ENCODE results near the gene RAB36. TPM values are rescaled to one million over a fixed set of nuclear protein-coding genes. Genes with fewer than 3 reads are reported as not detected.
A peak's percentile ranks its signal among the peaks of the same experiment; 100 is the strongest.

The RAB36 gene
- total and polyA plus RNA-seq, 7 donors, result 0.05 to 0.56 (median 0.23) TPM; not detected in 1

DNA sequence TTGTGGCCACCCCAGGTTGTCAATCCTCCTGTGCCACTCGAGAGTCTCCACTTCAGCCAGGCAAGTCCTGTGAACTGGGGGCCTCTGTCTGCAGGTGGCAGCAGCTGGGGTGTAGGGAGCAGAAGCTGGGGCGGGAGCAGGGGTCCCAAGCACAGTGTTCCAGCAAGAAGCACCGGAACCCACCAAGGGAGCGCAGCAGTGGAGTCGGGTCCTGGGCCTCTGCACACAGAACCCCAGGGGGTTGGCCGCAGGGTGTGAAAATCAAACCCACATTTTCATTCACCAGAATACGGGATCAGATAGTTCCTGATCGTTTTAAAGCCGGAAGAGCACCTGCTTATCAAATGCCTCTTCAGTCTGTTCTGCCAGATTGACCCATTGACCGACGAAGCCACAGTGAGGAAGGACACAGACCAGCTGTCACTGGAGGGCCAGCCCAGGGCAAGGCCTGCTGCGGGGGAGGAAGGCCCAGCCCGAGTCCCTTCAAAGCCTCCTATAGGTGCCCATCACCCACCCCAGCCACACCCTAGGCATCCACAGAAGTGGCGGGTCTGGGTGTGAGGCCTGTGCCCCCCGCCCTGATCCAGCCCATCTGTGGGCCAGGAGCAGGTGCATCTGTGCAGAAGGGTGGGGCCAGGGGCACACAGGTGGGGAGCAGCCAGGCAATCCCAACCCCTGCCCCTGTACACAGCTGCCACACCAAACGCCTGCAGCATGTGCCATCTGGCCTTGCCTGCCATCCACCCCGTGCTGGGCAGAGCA lies 37.6 kb upstream of the RAB36 start:
- Histone ChIP-seq H3K4me3 (no peak overlapping the region), H3K9me3 (no peaks in the 10 kb centered on the region), H3K36me3 (ENCODE audit: insufficient read depth in 1 of 2, low read depth in 1 of 2) (no peaks in the 10 kb centered on the region), H3K4me1 (no peaks in the 10 kb centered on the region), H3K27me3 (ENCODE audit: insufficient read depth in 3 of 3, low read length in 2 of 3) (no peaks in the 10 kb centered on the region), H3K27ac (no peak overlapping the region)
- TF ChIP-seq, protein P1, sequence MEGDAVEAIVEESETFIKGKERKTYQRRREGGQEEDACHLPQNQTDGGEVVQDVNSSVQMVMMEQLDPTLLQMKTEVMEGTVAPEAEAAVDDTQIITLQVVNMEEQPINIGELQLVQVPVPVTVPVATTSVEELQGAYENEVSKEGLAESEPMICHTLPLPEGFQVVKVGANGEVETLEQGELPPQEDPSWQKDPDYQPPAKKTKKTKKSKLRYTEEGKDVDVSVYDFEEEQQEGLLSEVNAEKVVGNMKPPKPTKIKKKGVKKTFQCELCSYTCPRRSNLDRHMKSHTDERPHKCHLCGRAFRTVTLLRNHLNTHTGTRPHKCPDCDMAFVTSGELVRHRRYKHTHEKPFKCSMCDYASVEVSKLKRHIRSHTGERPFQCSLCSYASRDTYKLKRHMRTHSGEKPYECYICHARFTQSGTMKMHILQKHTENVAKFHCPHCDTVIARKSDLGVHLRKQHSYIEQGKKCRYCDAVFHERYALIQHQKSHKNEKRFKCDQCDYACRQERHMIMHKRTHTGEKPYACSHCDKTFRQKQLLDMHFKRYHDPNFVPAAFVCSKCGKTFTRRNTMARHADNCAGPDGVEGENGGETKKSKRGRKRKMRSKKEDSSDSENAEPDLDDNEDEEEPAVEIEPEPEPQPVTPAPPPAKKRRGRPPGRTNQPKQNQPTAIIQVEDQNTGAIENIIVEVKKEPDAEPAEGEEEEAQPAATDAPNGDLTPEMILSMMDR (IDR thresholded peaks at IDR 0.05), result no peak
- ATAC-seq (peak in 1 of 4 donors; percentile 12), DNase-seq (no peak)
- 75 to 87% (median 79%) methylated on average over 16 to 17 of the region's 17 CpGs for WGBS, 3 donors
- intact Hi-C loops (cut with DNase I), result no loop called here

DNA sequence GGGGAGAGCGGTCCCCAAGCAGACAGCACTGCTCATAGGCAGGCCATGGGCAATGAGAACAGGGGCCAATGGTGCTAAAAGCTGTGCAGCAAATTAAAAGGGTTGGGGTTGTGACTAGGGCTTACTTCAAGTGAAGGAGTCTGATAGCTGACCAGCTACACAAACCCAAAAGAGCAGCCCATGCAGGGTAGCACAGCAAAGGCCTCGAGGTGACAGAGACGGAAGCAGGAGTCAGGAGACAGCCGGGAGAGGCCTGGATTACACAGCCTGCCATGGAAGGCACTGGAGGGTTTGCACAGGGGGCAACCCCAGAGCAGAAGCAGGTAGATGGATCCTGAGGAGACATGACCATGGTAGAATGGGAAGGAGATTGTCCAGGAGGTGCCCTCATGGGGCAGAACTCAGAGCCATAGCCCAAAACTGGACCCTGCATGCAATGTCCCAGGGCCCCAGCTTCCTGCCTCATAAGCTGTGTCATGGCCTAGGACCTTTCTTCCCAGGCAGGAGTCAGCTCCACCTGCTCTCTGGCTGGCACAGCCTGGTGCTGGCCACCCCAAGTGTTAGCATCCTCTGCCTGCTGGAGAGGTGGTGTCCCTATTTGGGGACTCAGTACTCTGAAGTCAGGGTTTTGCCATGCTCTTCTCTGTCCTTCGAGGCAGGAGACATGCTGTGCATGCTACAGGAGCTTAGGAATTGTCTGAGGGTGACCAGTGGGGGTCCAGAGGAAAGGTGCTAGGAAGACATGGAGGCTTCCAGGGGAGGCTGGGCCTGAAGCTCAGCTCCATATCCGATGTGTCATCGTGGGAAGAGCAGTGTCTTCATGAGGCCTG lies 36.8 kb upstream of the RAB36 start:
- no peaks in the 10 kb centered on the region for H3K4me1 ChIP-seq
- 83 to 90% (median 89%) methylated on average over 7 of the region's 7 CpGs for WGBS, 3 donors
- TF ChIP-seq, protein P1 (IDR thresholded peaks at IDR 0.05), result no peak
- ATAC-seq, result no peak
- no peaks in the 10 kb centered on the region for H3K36me3 ChIP-seq (ENCODE audit: insufficient read depth in 1 of 2, low read depth in 1 of 2)
- H3K27me3 ChIP-seq (ENCODE audit: insufficient read depth in 3 of 3, low read length in 2 of 3), result peaks cover 0 to under 1% (median 0%) of the 10 kb centered on the region in 3 donors
- DNase-seq, result no peak
- no peaks in the 10 kb centered on the region for H3K9me3 ChIP-seq
- H3K4me3 ChIP-seq, result no peak overlapping the region
- H3K27ac ChIP-seq, result no peak overlapping the region
- intact Hi-C loops (cut with DNase I), result no loop called here

DNA sequence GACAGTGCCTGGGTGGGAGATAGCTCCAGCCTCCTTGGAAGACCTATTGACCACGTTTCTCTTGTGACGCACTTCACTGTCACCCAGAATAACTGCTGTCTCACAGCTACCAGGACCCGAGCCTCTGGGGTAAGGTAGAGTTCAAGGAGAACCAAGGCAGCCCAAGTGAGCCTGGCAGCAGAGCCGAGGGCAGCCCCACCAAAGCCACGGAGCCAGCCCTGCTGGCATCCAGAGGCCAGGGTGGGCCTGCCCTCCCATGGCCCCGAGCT lies 36.3 kb upstream of the RAB36 start:
- H3K9me3 ChIP-seq, result no peaks in the 10 kb centered on the region

DNA sequence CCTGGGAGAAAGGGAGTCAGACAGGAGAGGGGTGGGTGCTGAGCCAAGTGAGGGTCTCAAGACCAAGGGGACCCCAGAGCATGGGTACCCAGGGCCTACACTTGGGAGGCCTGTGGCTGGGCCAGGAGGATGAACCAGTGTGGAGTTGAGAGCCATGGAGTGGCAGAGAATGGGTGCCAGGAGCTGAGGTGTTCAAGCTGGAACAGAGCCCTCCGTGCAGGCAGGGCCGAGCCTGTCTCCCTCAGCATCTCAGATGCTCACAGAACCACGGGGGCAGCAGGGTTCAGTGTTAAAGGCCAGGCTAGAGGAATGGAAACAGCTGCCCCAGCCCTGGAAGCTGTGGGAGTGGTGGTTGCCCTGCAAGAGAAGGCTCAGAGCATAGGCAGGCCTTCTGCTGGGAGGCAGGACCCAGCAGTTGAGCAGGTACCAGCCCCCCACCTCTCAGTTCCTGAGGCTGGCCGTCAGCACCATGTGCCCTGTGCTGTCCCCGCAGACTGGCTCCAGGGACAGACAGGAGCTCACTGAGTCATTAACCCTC lies 35.8 kb upstream of the RAB36 start:
- intact Hi-C loops (cut with DNase I), result no loop called here
- ATAC-seq (no peak), DNase-seq (no peak)
- Histone ChIP-seq H3K27ac (no peak overlapping the region), H3K36me3 (ENCODE audit: insufficient read depth in 1 of 2, low read depth in 1 of 2) (no peaks in the 10 kb centered on the region), H3K4me1 (no peaks in the 10 kb centered on the region), H3K27me3 (ENCODE audit: insufficient read depth in 3 of 3, low read length in 2 of 3) (peaks cover 0 to 7% (median 0%) of the 10 kb centered on the region in 3 donors), H3K9me3 (no peaks in the 10 kb centered on the region), H3K4me3 (no peak overlapping the region)
- TF ChIP-seq, protein P1 (IDR thresholded peaks at IDR 0.05), result no peak
- 77 to 93% (median 78%) methylated on average over 5 of the region's 5 CpGs for WGBS, 3 donors

More for the DNA sequence above, 36.3 kb upstream of the RAB36 start:
- H3K27me3 ChIP-seq (ENCODE audit: insufficient read depth in 3 of 3, low read length in 2 of 3), result peaks cover 0 to 6% (median 0%) of the 10 kb centered on the region in 3 donors
- DNase-seq (no peak), ATAC-seq (no peak)
- no peak overlapping the region for H3K4me3 ChIP-seq
- no peaks in the 10 kb centered on the region for H3K4me1 ChIP-seq
- TF ChIP-seq, protein P1 (IDR thresholded peaks at IDR 0.05), result no peak
- intact Hi-C loops (cut with DNase I), result no loop called here
- H3K27ac ChIP-seq, result no peak overlapping the region
- no peaks in the 10 kb centered on the region for H3K36me3 ChIP-seq (ENCODE audit: insufficient read depth in 1 of 2, low read depth in 1 of 2)
- 82 to 93% (median 84%) methylated on average over 6 of the region's 6 CpGs for WGBS, 3 donors

All from psoas muscle (tissue), 8 donors.